Fibroblast of skin of right biceps (primary cell): ENCODE data around the gene ZSWIM4.

Experiments
- DNase-seq: peaks from one replicate; pipeline ENCODE4 v3.0.0-alpha.2; 2013

ZSWIM4 gene

GRCh38 chr19:13835791-13836723 is 40.8 kb downstream of the ZSWIM4 start:
- DNase-seq: no peak

- no peak for DNase-seq
These were observed 43.3 kb downstream of the ZSWIM4 start for GRCh38 chr19:13838435-13839129.

- peak; percentile 90 for DNase-seq
These were observed 44.1 kb downstream of the ZSWIM4 start for GRCh38 chr19:13839130-13839937.

GRCh38 chr19:13839938-13840304 is 44.7 kb downstream of the ZSWIM4 start:
- DNase-seq: peak; percentile 80

- DNase-seq: peak; percentile 45
These were observed 45.3 kb downstream of the ZSWIM4 start for GRCh38 chr19:13840305-13841085.

- peak; percentile 38 for DNase-seq
These were observed 46.1 kb downstream of the ZSWIM4 start for GRCh38 chr19:13841086-13841961.

GRCh38 chr19:13841962-13842290 is 46.7 kb downstream of the ZSWIM4 start:
- no peak for DNase-seq

GRCh38 chr19:13842291-13843103 is 47.3 kb downstream of the ZSWIM4 start:
- DNase-seq: peak; percentile 85

GRCh38 chr19:13843104-13843921 is 48.1 kb downstream of the ZSWIM4 start:
- peak; percentile 83 for DNase-seq

- peak; percentile 56 for DNase-seq
These were observed 48.9 kb downstream of the ZSWIM4 start for GRCh38 chr19:13844130-13844631.

GRCh38 chr19:13846557-13847406 is 51.5 kb downstream of the ZSWIM4 start:
- peak; percentile 95 for DNase-seq

- peak; percentile 97 for DNase-seq
These were observed 52.4 kb downstream of the ZSWIM4 start for GRCh38 chr19:13847407-13848339.

- DNase-seq: no peak
These were observed 53.1 kb downstream of the ZSWIM4 start for GRCh38 chr19:13848340-13848677.

GRCh38 chr19:13848798-13849676 is 53.8 kb downstream of the ZSWIM4 start:
- DNase-seq: no peak

- DNase-seq: peak; percentile 84
These were observed 55.0 kb downstream of the ZSWIM4 start for GRCh38 chr19:13849991-13850909.
